ENCODE results near the gene TRAF3IP3.

DNA sequence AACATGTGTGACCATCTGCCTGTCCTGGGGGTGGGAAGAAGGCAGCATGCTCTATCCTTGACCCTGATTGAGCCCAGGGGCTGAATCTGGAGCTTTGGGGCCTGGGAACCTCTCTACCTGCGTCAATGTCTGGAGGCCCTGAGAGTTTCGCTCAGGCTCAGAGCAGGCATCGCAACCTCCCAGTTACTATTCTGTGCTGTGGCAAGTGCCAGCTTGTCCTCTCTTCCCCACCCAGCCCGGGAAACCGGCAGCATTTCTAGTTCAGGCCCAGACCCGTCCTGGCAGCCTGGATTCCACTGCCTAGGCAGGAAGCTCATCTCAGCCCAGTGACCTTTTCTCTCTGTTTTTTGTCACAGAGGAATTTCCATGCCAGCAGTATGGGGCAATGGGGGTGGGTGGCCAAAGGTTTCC lies 60.1 kb downstream of the TRAF3IP3 start:
- TF ChIP-seq, protein P1, sequence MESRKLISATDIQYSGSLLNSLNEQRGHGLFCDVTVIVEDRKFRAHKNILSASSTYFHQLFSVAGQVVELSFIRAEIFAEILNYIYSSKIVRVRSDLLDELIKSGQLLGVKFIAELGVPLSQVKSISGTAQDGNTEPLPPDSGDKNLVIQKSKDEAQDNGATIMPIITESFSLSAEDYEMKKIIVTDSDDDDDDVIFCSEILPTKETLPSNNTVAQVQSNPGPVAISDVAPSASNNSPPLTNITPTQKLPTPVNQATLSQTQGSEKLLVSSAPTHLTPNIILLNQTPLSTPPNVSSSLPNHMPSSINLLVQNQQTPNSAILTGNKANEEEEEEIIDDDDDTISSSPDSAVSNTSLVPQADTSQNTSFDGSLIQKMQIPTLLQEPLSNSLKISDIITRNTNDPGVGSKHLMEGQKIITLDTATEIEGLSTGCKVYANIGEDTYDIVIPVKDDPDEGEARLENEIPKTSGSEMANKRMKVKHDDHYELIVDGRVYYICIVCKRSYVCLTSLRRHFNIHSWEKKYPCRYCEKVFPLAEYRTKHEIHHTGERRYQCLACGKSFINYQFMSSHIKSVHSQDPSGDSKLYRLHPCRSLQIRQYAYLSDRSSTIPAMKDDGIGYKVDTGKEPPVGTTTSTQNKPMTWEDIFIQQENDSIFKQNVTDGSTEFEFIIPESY (IDR thresholded peaks at IDR 0.05; ENCODE audit: extremely low read depth, insufficient replicate concordance, low read length): no peak
- TF ChIP-seq SIN3A (IDR thresholded peaks at IDR 0.05; ENCODE audit: low read depth) (no peak), EZH2 (IDR thresholded peaks at IDR 0.05) (no peak), EZH2phosphoT487 (IDR thresholded peaks at IDR 0.05; ENCODE audit: borderline replicate concordance) (no peak), YY1 (IDR thresholded peaks at IDR 0.05; ENCODE audit: extremely low read depth, insufficient replicate concordance, low read depth, low read length) (no peak), RAD21 (IDR thresholded peaks at IDR 0.05; ENCODE audit: low read depth) (no peak), REST (IDR thresholded peaks at IDR 0.05; ENCODE audit: low read depth) (no peak), EGR1 (IDR thresholded peaks at IDR 0.05; ENCODE audit: low read depth) (no peak), JUND (IDR thresholded peaks at IDR 0.05) (no peak), FOSL1 (IDR thresholded peaks at IDR 0.05; ENCODE audit: low read depth) (no peak), SP1 (IDR thresholded peaks at IDR 0.05; ENCODE audit: low read depth) (no peak)
- TF ChIP-seq, protein P2, sequence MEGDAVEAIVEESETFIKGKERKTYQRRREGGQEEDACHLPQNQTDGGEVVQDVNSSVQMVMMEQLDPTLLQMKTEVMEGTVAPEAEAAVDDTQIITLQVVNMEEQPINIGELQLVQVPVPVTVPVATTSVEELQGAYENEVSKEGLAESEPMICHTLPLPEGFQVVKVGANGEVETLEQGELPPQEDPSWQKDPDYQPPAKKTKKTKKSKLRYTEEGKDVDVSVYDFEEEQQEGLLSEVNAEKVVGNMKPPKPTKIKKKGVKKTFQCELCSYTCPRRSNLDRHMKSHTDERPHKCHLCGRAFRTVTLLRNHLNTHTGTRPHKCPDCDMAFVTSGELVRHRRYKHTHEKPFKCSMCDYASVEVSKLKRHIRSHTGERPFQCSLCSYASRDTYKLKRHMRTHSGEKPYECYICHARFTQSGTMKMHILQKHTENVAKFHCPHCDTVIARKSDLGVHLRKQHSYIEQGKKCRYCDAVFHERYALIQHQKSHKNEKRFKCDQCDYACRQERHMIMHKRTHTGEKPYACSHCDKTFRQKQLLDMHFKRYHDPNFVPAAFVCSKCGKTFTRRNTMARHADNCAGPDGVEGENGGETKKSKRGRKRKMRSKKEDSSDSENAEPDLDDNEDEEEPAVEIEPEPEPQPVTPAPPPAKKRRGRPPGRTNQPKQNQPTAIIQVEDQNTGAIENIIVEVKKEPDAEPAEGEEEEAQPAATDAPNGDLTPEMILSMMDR (IDR thresholded peaks at IDR 0.05 in 2 of 3, conservative IDR thresholded peaks at IDR 0.05 in 1 of 3; ENCODE audit: borderline replicate concordance in 1 of 3, insufficient read depth in 1 of 3, low read depth in 2 of 3, low read length in 2 of 3): no peak
